GM10847 (cell line): ENCODE data around the gene CFDP1.

Experiments used
- POLR2A ChIP-seq: IDR thresholded peaks from 2 replicates; pipeline ENCODE4 v1.6.1; 2011; ENCODE audit not compliant: insufficient read length; ENCODE audit errors: extremely low read depth

The CFDP1 gene

DNA sequence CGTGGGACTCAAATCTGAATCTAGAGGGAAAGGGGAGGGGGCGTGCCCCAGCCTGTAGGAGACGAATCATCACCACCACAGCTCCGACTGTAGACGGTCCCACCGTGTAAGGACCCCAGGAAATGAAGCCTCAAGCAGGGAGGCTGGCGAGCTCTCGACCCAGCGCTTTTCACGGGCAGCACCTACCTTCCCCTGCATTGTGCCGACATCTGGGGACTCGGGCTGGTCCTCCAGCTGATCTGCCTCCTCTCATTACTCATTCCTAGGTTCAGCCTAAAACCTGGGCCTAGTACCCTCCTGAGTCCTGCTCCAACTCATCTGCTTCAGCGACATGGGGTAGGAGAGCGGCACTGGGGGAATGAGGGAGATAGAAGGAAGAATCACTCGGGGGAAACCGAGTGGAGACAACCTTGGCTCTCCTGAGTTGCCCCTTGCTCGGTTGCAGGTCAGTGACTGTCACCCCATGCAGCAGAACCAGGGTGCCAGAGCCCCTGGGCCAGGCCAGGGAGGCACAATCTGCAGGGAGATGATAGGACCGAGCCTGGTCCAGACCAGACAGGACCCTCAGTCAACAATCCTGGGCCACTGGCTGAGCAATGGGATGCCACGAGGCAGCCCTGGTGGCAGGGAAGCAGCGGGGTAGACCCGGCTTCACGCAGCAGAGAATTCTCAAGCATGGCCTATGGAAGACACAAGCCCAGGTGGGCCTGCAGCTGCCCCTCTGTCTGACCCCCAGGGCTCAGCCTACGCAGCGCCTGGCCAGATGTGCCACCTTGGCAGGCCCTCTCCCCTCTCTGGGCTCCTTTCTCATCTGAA, 181.0 kb downstream of the CFDP1 start:
- TF ChIP-seq POLR2A: no peak

DNA sequence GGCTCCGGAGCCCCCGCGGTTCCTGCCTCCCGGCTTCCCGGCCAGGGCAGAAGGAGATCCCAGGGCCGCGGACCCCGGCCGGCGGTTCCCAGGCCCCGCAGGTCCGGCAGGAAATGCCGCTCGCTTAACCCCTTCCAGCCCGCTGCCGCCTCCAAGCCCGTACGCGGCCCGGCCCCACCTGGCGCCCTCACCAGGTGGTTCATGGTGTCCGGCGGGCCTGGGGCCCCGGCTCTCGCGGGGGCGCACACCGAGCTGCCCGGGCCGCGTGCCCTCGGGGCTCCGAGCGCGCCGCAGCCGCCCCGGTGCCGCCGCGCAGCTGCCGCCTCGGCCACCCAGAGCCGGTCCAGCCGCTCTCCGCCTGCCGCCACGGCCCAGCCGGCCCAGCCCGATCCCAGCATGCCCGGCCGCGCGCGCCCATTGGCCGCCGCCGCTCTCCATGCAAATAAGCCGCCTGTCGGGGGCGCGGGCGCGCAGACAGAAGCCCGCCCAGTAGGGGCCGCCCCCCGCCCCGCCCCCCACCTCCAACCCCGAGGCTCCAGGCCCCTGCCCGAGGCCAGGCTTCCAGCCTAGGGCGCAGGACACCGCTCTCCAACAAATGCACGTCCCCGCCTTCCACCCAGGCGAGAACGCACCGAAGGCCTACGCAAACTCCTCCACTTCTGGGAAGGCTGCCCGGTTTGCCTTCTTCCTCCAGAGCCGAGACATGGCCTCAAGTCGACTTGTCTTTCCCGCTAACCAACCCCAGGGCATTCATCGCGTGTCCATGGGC, 181.8 kb downstream of the CFDP1 start, which contains the start of gene BCAR1:
Gene BCAR1, minus strand, starts transcription at position 345 of the 769 bp plus-strand sequence. Its CDS starts 142 bp downstream, at position 203.
- TF ChIP-seq POLR2A: peak; percentile 45

DNA sequence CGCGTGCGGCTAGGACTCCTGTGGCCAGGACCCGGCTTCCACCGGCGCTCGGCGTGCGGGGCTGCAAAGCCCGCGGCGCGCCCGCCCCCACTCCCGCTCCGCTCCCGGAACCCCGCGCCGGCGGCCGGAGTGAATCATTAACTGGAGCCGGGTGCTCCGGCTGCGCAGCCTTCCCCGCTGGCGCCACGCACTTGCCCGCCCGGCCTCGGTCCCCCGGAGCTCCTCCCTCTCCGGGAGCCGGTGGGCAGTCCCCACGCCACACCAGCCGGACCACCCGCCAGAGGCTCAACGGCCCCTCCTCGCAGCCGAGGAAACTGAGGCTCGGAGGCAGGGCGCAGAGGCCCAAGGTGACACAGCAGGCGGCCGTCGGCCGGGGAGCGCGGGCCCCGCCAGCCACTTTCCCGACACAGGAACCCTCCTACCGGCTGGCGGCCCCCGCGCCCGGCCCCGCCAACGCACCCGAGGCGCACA, 182.5 kb downstream of the CFDP1 start:
- TF ChIP-seq POLR2A: no peak

DNA sequence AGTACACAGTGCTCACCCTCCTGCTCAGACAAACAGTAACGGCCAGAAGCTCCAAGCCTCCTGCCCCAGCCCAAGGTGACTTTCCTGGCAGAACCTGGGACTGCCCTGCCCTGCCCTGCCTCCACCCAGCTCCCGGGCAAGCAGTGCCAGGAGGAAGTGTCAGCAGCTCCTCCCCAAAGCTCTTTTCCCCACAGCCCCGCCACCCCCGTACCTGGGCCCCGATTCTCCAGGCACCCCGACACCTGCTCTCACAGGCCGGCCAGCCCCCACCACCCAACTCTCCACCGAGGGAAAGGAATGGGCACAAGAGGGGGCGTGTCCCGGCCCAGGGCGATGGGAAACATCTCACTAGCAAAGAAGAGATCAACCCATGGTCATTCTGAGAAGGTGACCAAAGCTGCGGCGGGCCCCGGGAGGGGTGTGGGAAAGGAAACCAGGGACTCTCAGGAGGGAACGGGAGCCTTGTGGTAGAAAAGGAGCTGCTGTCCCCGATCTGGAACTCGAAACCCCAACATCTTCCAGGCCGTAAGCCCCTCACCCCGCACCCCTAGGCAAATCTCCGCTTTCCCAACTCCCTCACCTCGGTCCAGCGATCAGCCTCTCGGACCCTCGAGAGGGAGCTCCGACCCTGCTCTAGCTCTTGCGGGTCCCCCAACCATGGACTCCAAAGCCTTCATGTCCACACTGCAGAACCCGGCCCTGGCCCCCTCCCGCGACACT, 183.1 kb downstream of the CFDP1 start:
- TF ChIP-seq POLR2A: no peak

DNA sequence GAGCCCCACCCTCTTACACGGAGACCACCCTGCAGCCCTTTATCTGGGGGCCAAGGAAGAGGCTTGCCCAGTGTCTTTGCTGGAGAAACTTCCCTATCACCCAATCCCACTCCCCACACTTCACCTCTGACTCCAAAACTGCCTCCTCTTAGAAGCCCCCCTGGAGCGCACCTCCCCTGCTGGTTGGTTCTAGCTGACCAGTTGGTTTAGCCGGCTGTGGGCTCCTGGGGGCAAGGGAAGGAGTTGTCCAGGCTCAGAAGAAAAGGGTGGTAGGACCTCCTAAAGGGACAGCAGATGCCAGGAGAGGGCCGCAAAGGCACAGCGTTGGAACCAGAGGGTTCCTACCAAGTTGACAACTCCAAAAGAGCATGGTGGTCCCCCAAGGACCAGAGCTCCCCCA, 183.9 kb downstream of the CFDP1 start:
- no peak for TF ChIP-seq POLR2A

DNA sequence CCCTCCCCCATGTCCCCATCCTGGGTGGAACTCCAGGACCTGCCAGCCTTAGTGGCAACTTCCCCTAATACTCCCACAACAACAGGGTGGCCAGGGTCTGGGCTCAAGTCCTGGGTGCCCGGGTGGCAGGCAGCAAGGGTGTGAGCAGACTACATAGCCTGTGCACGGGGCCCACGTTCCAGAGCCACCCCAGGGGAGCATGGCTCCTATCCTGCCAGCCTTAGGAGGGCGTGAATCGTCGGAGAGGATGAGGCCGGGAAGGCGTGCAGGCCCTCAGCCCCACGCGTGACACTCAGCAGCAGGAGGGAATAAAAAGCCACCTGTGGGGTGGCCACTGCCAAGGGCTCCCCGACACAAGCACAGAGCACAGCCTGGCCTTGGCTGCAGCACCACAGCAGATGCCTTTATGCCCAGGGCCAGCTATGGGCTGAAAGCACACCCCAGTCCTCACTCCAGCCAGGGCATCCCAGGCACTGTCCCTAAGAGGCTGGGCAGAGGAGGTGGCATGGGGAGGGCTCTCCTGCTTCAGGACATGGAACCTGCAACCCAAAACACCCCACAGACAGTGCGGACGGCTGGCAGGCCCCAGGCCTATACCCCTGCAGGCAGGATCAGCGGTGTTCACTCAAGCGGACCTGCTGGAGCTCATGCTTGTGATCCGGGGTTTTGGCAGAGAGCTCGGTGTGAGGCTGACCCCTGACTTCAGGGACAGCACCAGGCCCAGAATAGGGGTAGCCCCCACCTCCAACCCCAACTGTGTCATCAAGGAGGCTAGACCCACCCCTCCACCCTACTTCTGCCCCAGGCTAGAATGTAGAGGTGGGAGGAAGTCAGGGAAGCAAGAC, 184.5 kb downstream of the CFDP1 start:
- TF ChIP-seq POLR2A: no peak

DNA sequence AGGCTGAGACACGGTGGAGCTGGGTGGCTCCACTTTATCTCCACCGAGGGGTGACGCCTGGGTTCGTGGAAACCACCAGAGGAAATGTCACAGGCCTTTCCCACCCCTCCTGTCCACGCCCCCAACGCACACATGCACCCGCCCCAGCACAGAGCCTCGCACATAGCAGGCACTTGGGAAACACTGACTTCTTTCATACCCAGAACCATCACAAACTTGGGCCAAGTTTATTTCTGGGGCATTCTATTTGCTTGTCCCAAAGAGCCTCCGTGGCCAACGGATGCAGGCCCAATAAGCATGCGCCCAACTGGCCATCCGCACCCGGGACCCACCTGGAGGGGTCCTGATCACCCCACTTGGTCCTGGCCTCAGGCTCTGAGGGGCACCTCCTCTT, 185.2 kb downstream of the CFDP1 start:
- no peak for TF ChIP-seq POLR2A

DNA sequence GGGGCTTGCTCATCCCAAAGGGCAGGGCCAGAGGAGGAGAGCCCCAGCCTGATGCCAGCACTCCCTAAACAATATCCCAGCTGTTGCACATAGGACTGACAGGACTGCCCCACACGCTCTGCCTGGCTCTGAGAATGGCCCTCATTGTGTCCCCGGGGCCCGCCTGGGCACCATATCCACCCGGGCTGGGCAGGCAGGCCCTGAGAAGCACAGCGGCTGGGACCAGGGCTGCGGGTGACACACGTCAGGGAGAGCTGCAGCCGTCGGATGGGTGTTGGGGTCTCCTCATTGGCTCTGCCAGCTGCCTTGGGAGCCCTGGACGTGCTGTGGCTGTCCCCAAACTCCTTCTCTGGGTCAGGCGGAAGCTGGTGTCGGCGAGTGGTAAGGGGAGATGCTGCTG, 186.1 kb downstream of the CFDP1 start:
- no peak for TF ChIP-seq POLR2A

DNA sequence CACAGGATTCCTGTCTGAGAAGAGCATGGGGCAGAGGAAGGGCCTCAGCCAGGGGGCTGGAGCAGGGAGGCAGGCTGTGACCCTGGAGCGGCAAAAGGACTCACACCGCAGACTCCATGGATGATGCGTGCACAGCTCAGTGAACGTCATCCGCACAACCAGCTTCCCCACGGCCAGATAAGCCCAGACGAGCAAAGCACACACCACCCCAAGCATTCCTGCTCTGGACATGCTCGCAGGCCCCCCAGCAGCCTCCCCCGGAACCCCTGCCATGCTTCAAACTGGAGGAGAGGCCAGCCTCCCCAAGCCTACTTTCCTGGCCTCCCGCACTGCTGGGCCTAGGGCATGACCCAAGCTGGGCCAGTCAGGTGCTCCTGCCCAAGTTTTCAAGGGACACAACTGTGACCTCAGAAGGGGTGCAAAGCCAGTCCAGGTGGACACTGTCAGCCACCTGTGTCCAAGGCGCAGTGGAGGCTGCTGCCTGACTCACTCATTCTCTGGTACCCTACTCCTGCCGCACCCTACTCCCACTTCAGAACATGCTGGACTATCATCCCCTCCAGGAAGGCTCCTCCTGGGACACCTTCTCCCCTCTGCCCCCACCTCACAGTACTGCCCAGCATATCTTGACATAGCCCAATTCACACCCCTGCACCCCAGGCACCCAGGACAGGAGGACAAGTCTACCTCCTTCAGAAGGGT, 186.6 kb downstream of the CFDP1 start:
- TF ChIP-seq POLR2A: no peak

DNA sequence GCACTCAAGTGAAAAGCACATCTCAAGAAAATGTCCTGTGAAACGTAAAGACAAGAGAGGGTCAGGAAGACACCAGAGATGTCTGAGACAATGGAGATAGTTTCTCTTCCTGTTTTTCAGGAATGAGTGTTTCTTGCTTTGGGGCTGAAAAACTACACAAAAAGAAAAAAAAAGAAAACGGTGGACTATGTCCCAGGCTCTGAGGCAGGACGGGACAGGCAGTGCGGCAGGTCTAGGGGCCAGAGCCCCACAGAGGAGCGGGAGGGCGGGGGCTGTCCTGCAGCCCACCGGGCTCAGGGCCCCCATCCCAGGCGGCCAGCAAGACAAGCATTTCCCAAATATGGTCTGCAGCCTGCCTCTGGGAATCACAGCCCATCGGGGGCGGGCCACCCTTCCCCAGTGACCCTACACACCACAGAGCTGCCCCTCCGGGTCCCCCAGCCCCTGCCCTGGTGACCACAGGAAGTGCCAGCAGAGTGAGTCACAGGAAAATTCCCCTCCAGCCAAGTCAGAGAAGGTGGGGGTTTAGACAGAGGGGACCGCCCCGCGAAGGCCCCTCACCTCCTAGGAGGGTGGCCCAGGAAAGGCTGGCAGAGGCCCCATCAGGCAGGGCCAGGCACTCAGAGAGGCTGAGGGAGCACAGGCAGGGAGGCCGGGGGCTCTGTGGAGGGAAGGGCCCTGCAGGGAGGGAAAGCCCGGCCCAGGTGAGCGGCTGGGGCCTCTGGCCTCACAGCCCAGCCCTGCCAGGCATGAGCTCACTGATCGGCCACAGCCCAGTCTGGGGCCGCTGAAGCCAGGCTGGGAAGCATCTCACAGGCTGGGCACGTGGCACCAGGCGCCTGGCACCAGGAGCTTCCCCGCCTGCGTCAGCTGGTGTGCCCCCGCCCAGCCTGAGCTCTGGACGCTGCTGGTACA, 188.2 kb downstream of the CFDP1 start:
- no peak for TF ChIP-seq POLR2A

DNA sequence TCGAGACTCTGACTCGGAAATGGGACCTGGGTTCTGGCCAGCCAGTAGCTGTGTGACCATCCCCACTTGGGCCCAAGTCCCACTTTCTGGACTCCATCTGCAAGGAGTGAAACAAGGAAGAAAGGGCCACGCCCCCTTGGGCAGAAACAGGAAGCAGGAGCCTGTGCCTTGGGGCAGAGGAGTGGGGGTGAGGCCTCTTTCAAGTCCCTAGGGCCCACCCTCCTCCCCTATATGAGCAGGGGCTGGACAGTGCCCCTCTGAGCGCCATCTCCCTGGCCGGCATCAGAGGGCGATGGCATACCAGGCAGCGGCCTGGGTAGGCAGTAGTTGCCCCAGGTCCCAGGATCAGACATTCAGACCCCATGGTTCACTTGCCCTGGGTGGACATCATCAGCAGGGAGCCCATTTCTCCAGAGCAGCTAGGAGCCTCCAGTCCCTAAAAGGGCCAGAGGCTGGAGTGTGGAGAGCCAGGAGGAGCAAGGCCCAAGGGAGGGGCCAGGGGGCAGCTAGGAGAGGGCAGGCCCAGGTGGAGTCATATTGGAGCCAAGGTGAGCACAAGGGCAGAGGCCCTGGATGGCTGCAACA, 189.0 kb downstream of the CFDP1 start:
- no peak for TF ChIP-seq POLR2A
